Activated T-helper 1 cell treated with Interleukin-2 at 50 U/mL for 16 hours (primary cell): ENCODE results near the gene RND2.
"Not testable (repeated sequence)": the region's sequence is repeated elsewhere in the genome, so short reads cannot be mapped to it uniquely, and the experiment has no call there.

Experiments
- DNase-seq: peaks from one replicate; pipeline ENCODE4 v3.0.0-alpha.2; 2020; ENCODE audit warnings: low read depth

The RND2 gene

GRCh38 chr17:43027091-43028032 is 2.3 kb downstream of the RND2 start:
- DNase-seq, result no peak

GRCh38 chr17:43028221-43028861 is 3.3 kb downstream of the RND2 start:
- no peak for DNase-seq

- DNase-seq, result no peak
These were observed 5.2 kb downstream of the RND2 start for GRCh38 chr17:43030137-43030767.

- DNase-seq, result no peak
These were observed 6.6 kb downstream of the RND2 start for GRCh38 chr17:43031666-43032065.

GRCh38 chr17:43033948-43034881 is 9.2 kb downstream of the RND2 start:
- no peak for DNase-seq

GRCh38 chr17:43034894-43035293 is 9.9 kb downstream of the RND2 start:
- no peak for DNase-seq

- no peak for DNase-seq
These were observed 14.6 kb downstream of the RND2 start for GRCh38 chr17:43039646-43040045.

- DNase-seq, result no peak
These were observed 15.6 kb downstream of the RND2 start for GRCh38 chr17:43040655-43041054.

GRCh38 chr17:43042025-43042628 is 17.1 kb downstream of the RND2 start:
- no peak for DNase-seq

- DNase-seq, result no peak
These were observed 18.3 kb downstream of the RND2 start for GRCh38 chr17:43043307-43043706.

- DNase-seq, result no peak
These were observed 19.0 kb downstream of the RND2 start for GRCh38 chr17:43044024-43044423.

GRCh38 chr17:43051969-43052368 is 26.9 kb downstream of the RND2 start:
- DNase-seq, result no peak

GRCh38 chr17:43053008-43053407 is 28.0 kb downstream of the RND2 start:
- not testable (repeated sequence) for DNase-seq

GRCh38 chr17:43056051-43056450 is 31.0 kb downstream of the RND2 start:
- DNase-seq, result no peak

GRCh38 chr17:43062984-43063638 is 38.1 kb downstream of the RND2 start:
- DNase-seq, result no peak

- no peak for DNase-seq
These were observed 43.7 kb downstream of the RND2 start for GRCh38 chr17:43068570-43069367.

- DNase-seq, result no peak
These were observed 44.4 kb downstream of the RND2 start for GRCh38 chr17:43069368-43069898.

GRCh38 chr17:43070257-43070656 is 45.2 kb downstream of the RND2 start:
- no peak for DNase-seq

GRCh38 chr17:43070872-43071271 is 45.8 kb downstream of the RND2 start:
- DNase-seq, result no peak

GRCh38 chr17:43074869-43075268 is 49.8 kb downstream of the RND2 start:
- no peak for DNase-seq
